Keratinocyte (primary cell): ENCODE results near the gene CLCN2. TPM values are rescaled to one million over a fixed set of nuclear protein-coding genes. Genes with fewer than 3 reads are reported as not detected.

Experiments used
- DNase-seq: peaks from one replicate; pipeline ENCODE4 v3.0.0-alpha.2; 2011; ENCODE audit warnings: low read depth, missing footprints, low spot score
- FAIRE-seq: peaks from 2 replicates; lab custom pipeline; 2011; peaks lifted over from hg19 to GRCh38; lab: Jason Lieb, UNC
- H2AFZ ChIP-seq: 2 replicates; pipeline ENCODE4 v1.6.0; 2012; ENCODE audit warnings: low read length, control low read depth, inconsistent platforms; ENCODE audit not compliant: control insufficient read depth
- H3K27ac ChIP-seq: 2 replicates; pipeline ENCODE4 v1.5.1; 2011; ENCODE audit warnings: low read length; ENCODE audit not compliant: control insufficient read depth, insufficient read depth
- H3K27me3 ChIP-seq: 3 replicates; pipeline ENCODE4 v1.6.0; 2011; ENCODE audit warnings: low read length; ENCODE audit not compliant: control insufficient read depth, insufficient read depth; ENCODE audit errors: extremely low read depth
- H3K36me3 ChIP-seq, 2 experiments: 2 replicates in 1 of 2; 3 replicates in 1 of 2; pipeline ENCODE4 v1.5.1; 2011; ENCODE audit warnings: low read length in 2 of 2, mild to moderate bottlenecking in 1 of 2; ENCODE audit not compliant: control insufficient read depth in 2 of 2, insufficient read depth in 2 of 2; ENCODE audit errors: extremely low read depth in 1 of 2
- H3K4me1 ChIP-seq: 3 replicates; pipeline ENCODE4 v1.5.1; 2011; ENCODE audit warnings: low read length; ENCODE audit not compliant: control insufficient read depth, insufficient read depth; ENCODE audit errors: extremely low read depth
- H3K4me2 ChIP-seq: 3 replicates; pipeline ENCODE4 v1.6.0; 2011; ENCODE audit warnings: low read depth, low read length; ENCODE audit not compliant: control insufficient read depth, insufficient read depth; ENCODE audit errors: extremely low read depth
- H3K4me3 ChIP-seq, 3 experiments: fragments of 200-600 bp in 1 of 3; sonication (generic) in 1 of 3; 2 replicates in 2 of 3; 3 replicates in 1 of 3; pipeline ENCODE4 v1.5.1; 2011 to 2016; ENCODE audit warnings: low read length in 3 of 3, mild to moderate bottlenecking in 3 of 3, control low read depth in 2 of 3, inconsistent platforms in 1 of 3, low read depth in 1 of 3, mixed read lengths in 1 of 3, mixed run types in 1 of 3, moderate library complexity in 1 of 3; ENCODE audit not compliant: control insufficient read depth in 2 of 3, insufficient read depth in 2 of 3; ENCODE audit errors: extremely low read depth in 1 of 3
- H3K79me2 ChIP-seq: 2 replicates; pipeline ENCODE4 v1.6.0; 2012; ENCODE audit warnings: low read length; ENCODE audit not compliant: control insufficient read depth, insufficient read depth
- H3K9ac ChIP-seq: 3 replicates; pipeline ENCODE4 v1.6.0; 2011; ENCODE audit warnings: low read length; ENCODE audit not compliant: control insufficient read depth, insufficient read depth; ENCODE audit errors: extremely low read depth
- H3K9me1 ChIP-seq: 3 replicates; pipeline ENCODE4 v1.6.0; 2011; ENCODE audit warnings: low read length; ENCODE audit not compliant: control insufficient read depth, insufficient read depth; ENCODE audit errors: extremely low read depth
- H3K9me3 ChIP-seq: 2 replicates; pipeline ENCODE4 v1.5.1; 2012; ENCODE audit warnings: low read depth, low read length; ENCODE audit not compliant: control insufficient read depth
- H4K20me1 ChIP-seq: 3 replicates; pipeline ENCODE4 v1.6.0; 2011; ENCODE audit warnings: low read length; ENCODE audit not compliant: control insufficient read depth, insufficient read depth; ENCODE audit errors: extremely low read depth
- CTCF ChIP-seq, 3 experiments: IDR thresholded peaks in 1 of 3; conservative IDR thresholded peaks in 1 of 3; optimal IDR thresholded peaks in 1 of 3; 2 replicates in 2 of 3; 3 replicates in 1 of 3; pipeline versions ENCODE3 to v1.5.1; 2011; ENCODE audit warnings: low read length in 3 of 3, mild to moderate bottlenecking in 3 of 3, moderate library complexity in 2 of 3, control low read depth in 1 of 3, inconsistent platforms in 1 of 3; ENCODE audit not compliant: insufficient read depth in 2 of 3; ENCODE audit errors: extremely low read depth in 1 of 3
- EZH2 ChIP-seq: IDR thresholded peaks from one replicate; pipeline ENCODE4 v1.6.1; 2012; ENCODE audit warnings: inconsistent platforms, mild to moderate bottlenecking, low read length, moderate library complexity
- dilution Hi-C: fragments of 300-500 bp; cut with MboI; formaldehyde crosslinking; loops from one replicate; pipeline ENCODE4 v1.7.0; 2020; ENCODE audit warnings: low sequenced_read_pairs; ENCODE audit not compliant: extremely low pct_ligation_motif_present
- polyA plus RNA-seq, 5 experiments: library from polyadenylated mRNA; depleted of rRNA in 3 of 5; stranded (reverse) in 3 of 5; stranded (forward) in 1 of 5; unstranded in 1 of 5; fragments of >200 nt; gene quantifications; 1 replicate in 1 of 5; 2 replicates in 3 of 5; 3 replicates in 1 of 5; pipeline versions ENCODE4 v1.2.1 to v1.2.3, GENCODE V29; 2011 to 2012; ENCODE audit warnings: missing spikeins in 2 of 5, low read depth in 1 of 5, low replicate concordance in 1 of 5

The CLCN2 gene
- polyA plus RNA-seq, 1 donor (not counting 4 experiments of a cell fraction or from before 2014, with no cell fraction given), result 3.1 TPM

- peaks cover 16% of the 10 kb centered on the region for H3K4me1 ChIP-seq
- H3K79me2 ChIP-seq, result peaks cover 23% of the 10 kb centered on the region
- TF ChIP-seq CTCF (optimal IDR thresholded peaks at IDR 0.05 in 1 of 3, IDR thresholded peaks at IDR 0.05 in 1 of 3, conservative IDR thresholded peaks at IDR 0.05 in 1 of 3; ENCODE audit: extremely low read depth in 1 of 3, insufficient read depth in 2 of 3, low read length in 3 of 3) (no peak), EZH2 (no peak)
- H3K9me3 ChIP-seq, result no peaks in the 10 kb centered on the region
- H3K27me3 ChIP-seq, result no peaks in the 10 kb centered on the region
- H2AFZ ChIP-seq, result no peak overlapping the region
- H3K27ac ChIP-seq, result no peak overlapping the region
- DNase-seq (no peak), FAIRE-seq (no peak)
- peaks cover 25% of the 10 kb centered on the region in 2 experiments for H3K36me3 ChIP-seq
- H3K4me2 ChIP-seq, result no peak overlapping the region
- dilution Hi-C loops, result no loop called here
- H3K9me1 ChIP-seq, result no peaks in the 10 kb centered on the region
- H3K4me3 ChIP-seq, result no peak overlapping the region
- H3K9ac ChIP-seq, result no peak overlapping the region
- no peaks in the 10 kb centered on the region for H4K20me1 ChIP-seq
These were observed 6.7 kb upstream of the CLCN2 start for GRCh38 chr3:184368116-184368515.

- TF ChIP-seq CTCF (optimal IDR thresholded peaks at IDR 0.05 in 1 of 3, IDR thresholded peaks at IDR 0.05 in 1 of 3, conservative IDR thresholded peaks at IDR 0.05 in 1 of 3; ENCODE audit: extremely low read depth in 1 of 3, insufficient read depth in 2 of 3, low read length in 3 of 3) (no peak), EZH2 (no peak)
- Histone ChIP-seq H3K9ac (no peak overlapping the region), H3K9me3 (no peaks in the 10 kb centered on the region), H2AFZ (no peak overlapping the region), H3K4me3 (no peak overlapping the region), H3K9me1 (no peaks in the 10 kb centered on the region), H3K27ac (no peak overlapping the region), H4K20me1 (no peaks in the 10 kb centered on the region), H3K79me2 (peaks cover 25% of the 10 kb centered on the region), H3K4me1 (peaks cover 16% of the 10 kb centered on the region), H3K36me3 (peaks cover 25% of the 10 kb centered on the region in 2 experiments), H3K27me3 (no peaks in the 10 kb centered on the region), H3K4me2 (no peak overlapping the region)
- dilution Hi-C loops, result no loop called here
- FAIRE-seq (no peak), DNase-seq (no peak)
These were observed 5.3 kb upstream of the CLCN2 start for GRCh38 chr3:184366619-184367289.
